K562 (cell line): Measurements from ENCODE around the gene PPIL1. TPM values are rescaled to one million over a fixed set of nuclear protein-coding genes. Genes with fewer than 3 reads are reported as not detected.

Experiments
- ATAC-seq: fragments of 200-7000 bp; cut with Tn5 transposase; 3 replicates; pipeline ENCODE4 v1.9.1; 2020; ENCODE audit warnings: moderate library complexity
- BruUV-seq: library from RNA; stranded (reverse); fragments of 400-500 nt; replicated peaks from 2 replicates; lab custom pipeline; 2021; lab: Mats Ljungman, UMichigan
- CTCF ChIA-PET: fragments of 300-600 bp; formaldehyde crosslinking; extraction: SDS; loops from one replicate; lab custom pipeline; 2021; ENCODE audit warnings: low intra/inter-chr PET ratio; lab: Yijun Ruan, JAX
- POLR2A ChIA-PET: fragments of 300-600, 350-650 bp; sonication (Branson Sonifier 250); formaldehyde crosslinking; extraction: SDS; loops from one replicate; lab custom pipeline; 2021; ENCODE audit warnings: antibody characterized with exemption, inconsistent platforms; lab: Yijun Ruan, JAX
- DNase-seq, 4 experiments: peaks; one replicate each; pipeline versions ENCODE4 v3.0.0 to v3.0.0-alpha.2; 2011 to 2018; ENCODE audit warnings: low spot score in 3 of 4, mixed read lengths in 3 of 4; ENCODE audit errors: extremely low read depth in 1 of 4
- FAIRE-seq: peaks from 2 replicates; lab custom pipeline; 2011; peaks lifted over from hg19 to GRCh38; lab: Jason Lieb, UNC
- H2AFZ ChIP-seq: 2 replicates; pipeline ENCODE4 v1.6.0; 2011; ENCODE audit warnings: low read depth, low read length, control low read depth, inconsistent platforms
- H3K27ac ChIP-seq: fragments of 200-600 bp; 3 replicates; pipeline ENCODE4 v1.8.0; 2011; ENCODE audit warnings: low read depth, mild to moderate bottlenecking, control low read depth, inconsistent platforms, low read length, moderate library complexity, mixed read lengths; ENCODE audit errors: extremely low read depth
- H3K27me3 ChIP-seq, 2 experiments: fragments of 300-600 bp in 1 of 2; 2 replicates in 1 of 2; 3 replicates in 1 of 2; pipeline versions ENCODE4 v1.6.0 to v1.8.0; 2011; ENCODE audit warnings: inconsistent platforms in 2 of 2, low read length in 2 of 2, mild to moderate bottlenecking in 1 of 2, mixed read lengths in 1 of 2, moderate library complexity in 1 of 2; ENCODE audit not compliant: control insufficient read depth in 2 of 2, insufficient read depth in 2 of 2
- H3K36me3 ChIP-seq: fragments of 300-600 bp; 3 replicates; pipeline ENCODE4 v1.8.0; 2011; ENCODE audit warnings: mild to moderate bottlenecking, low read length, inconsistent platforms; ENCODE audit not compliant: control insufficient read depth, insufficient read depth
- H3K4me1 ChIP-seq, 2 experiments: fragments of 200-600 bp in 1 of 2; replicated peaks in 1 of 2; 2 replicates in 1 of 2; 3 replicates in 1 of 2; pipeline versions ENCODE4 v1.5.1 to v1.8.0; 2011; ENCODE audit warnings: inconsistent platforms in 2 of 2, low read length in 2 of 2, mild to moderate bottlenecking in 1 of 2, mixed read lengths in 1 of 2, moderate library complexity in 1 of 2; ENCODE audit not compliant: control insufficient read depth in 2 of 2, insufficient read depth in 2 of 2
- H3K4me2 ChIP-seq: 2 replicates; pipeline ENCODE4 v1.6.1; 2011; ENCODE audit warnings: low read length, control low read depth, inconsistent platforms, mixed read lengths; ENCODE audit not compliant: insufficient read depth
- H3K4me3 ChIP-seq: fragments of 200-600 bp; sonication (generic), shearing (Covaris generic); 2 replicates; pipeline ENCODE4 v1.5.1; 2016; ENCODE audit warnings: control low read depth, inconsistent platforms
- H3K79me2 ChIP-seq: fragments of 200-600 bp; 3 replicates; pipeline ENCODE4 v1.8.0; 2011; ENCODE audit warnings: low read length, inconsistent platforms; ENCODE audit not compliant: control insufficient read depth, insufficient read depth
- H3K9ac ChIP-seq, 2 experiments: 2 replicates each; pipeline versions ENCODE4 v1.6.0 to v1.6.1; 2011; ENCODE audit warnings: low read depth in 2 of 2, low read length in 2 of 2, control low read depth in 1 of 2, inconsistent platforms in 1 of 2, mild to moderate bottlenecking in 1 of 2, mixed read lengths in 1 of 2; ENCODE audit not compliant: insufficient read depth in 1 of 2
- H3K9me1 ChIP-seq: one replicate; pipeline ENCODE4 v1.6.0; 2011; ENCODE audit warnings: inconsistent platforms, mild to moderate bottlenecking, low read length, moderate library complexity; ENCODE audit not compliant: control insufficient read depth, insufficient read depth
- H3K9me3 ChIP-seq: replicated peaks from 2 replicates; pipeline ENCODE4 v1.5.1; 2011; ENCODE audit warnings: low read depth, low read length, inconsistent platforms; ENCODE audit not compliant: control insufficient read depth, insufficient read depth
- H4K20me1 ChIP-seq: replicated peaks from 2 replicates; pipeline ENCODE4 v1.6.1; 2011; ENCODE audit warnings: low read length, inconsistent platforms, mixed read lengths; ENCODE audit not compliant: control insufficient read depth, insufficient read depth
- FOS ChIP-seq: IDR thresholded peaks from 3 replicates; pipeline ENCODE4 v1.6.1; 2011; ENCODE audit not compliant: insufficient read length; ENCODE audit errors: extremely low read depth
- FOXK2 ChIP-seq, 2 experiments: fragments of 450-650 bp; IDR thresholded peaks in 1 of 2; conservative IDR thresholded peaks in 1 of 2; 2 replicates each; pipeline ENCODE4 v1.6.1; 2016; ENCODE audit warnings: low read depth in 2 of 2, mild to moderate bottlenecking in 1 of 2
- RAD21 ChIP-seq, 2 experiments: fragments of 250-450 bp in 1 of 2; fragments of 450-650 bp in 1 of 2; sonication (Bioruptor Pico) in 1 of 2; formaldehyde crosslinking in 1 of 2; IDR thresholded peaks in 1 of 2; conservative IDR thresholded peaks in 1 of 2; 2 replicates each; pipeline versions ENCODE4 v1.4.0 to v1.8.0; 2020 to 2022; ENCODE audit warnings: mild to moderate bottlenecking in 2 of 2, moderate library complexity in 1 of 2
- WGBS: fragments of 100-300 bp; shearing (Covaris generic); methylation state at CpG from one replicate; pipeline ENCODE4 v1.1.6; 2016; ENCODE audit warnings: low coverage, mixed read lengths; ENCODE audit not compliant: insufficient coverage; ENCODE audit errors: missing lambda C conversion rate; 5-methylcytosine and 5-hydroxymethylcytosine counted together
- in situ Hi-C: fragments of 300-500 bp; cut with MboI; formaldehyde crosslinking; loops from 4 replicates; pipeline ENCODE4 v1.15.0; 2018; ENCODE audit warnings: inconsistent platforms, mixed read lengths
- intact Hi-C: fragments of 100-400 bp; cut with micrococcal nuclease; formaldehyde crosslinking; loops from 2 replicates; pipeline ENCODE4 v1.14.2; 2022
- polyA plus RNA-seq, 8 experiments: library from polyadenylated mRNA; depleted of rRNA in 4 of 8; stranded (reverse) in 5 of 8; unstranded in 3 of 8; fragments of >200 nt; fragmentation: Nextera tagmentation in 2 of 8; fragmentation: Illumina TruSeq in 1 of 8; extraction: Ambion mirVana in 2 of 8; extraction: Trizol in 1 of 8; gene quantifications; 2 replicates each; pipeline versions ENCODE4 v1.2.1 to v1.2.3, GENCODE V29; 2011 to 2014; ENCODE audit warnings: inconsistent platforms in 1 of 8, missing spikeins in 1 of 8
- total RNA-seq, 7 experiments: library from RNA; depleted of rRNA in 6 of 7; stranded (reverse); fragments of >200 nt in 6 of 7; fragmentation: Illumina TruSeq in 2 of 7; extraction: Trizol in 2 of 7; gene quantifications; 2 replicates each; pipeline versions ENCODE4 v1.2.1 to v1.2.3, GENCODE V29; 2011 to 2021; ENCODE audit warnings: low replicate concordance in 1 of 7
- TF ChIP-seq, protein P1 (sequence below), 2 experiments: fragments of 450-650 bp; formaldehyde crosslinking in 1 of 2; IDR thresholded peaks; 2 replicates each; pipeline versions ENCODE4 v1.4.0 to v1.6.1; 2014 to 2020; ENCODE audit warnings: mild to moderate bottlenecking in 2 of 2, borderline replicate concordance in 1 of 2, low read depth in 1 of 2
- TF ChIP-seq, protein P2 (sequence below), 3 experiments: IDR thresholded peaks in 2 of 3; conservative IDR thresholded peaks in 1 of 3; 2 replicates each; pipeline ENCODE4 v1.5.1; 2011 to 2012; ENCODE audit warnings: low read length in 3 of 3, mild to moderate bottlenecking in 3 of 3, control low read depth in 2 of 3, improper control_type of control experiment in 1 of 3, inconsistent platforms in 1 of 3, low read depth in 1 of 3, mixed read lengths in 1 of 3, moderate library complexity in 1 of 3; ENCODE audit not compliant: insufficient read depth in 2 of 3
- TF ChIP-seq, protein P3 (sequence below): IDR thresholded peaks from 2 replicates; pipeline ENCODE4 v1.6.1; 2011; ENCODE audit warnings: borderline replicate concordance, low read depth, mild to moderate bottlenecking, moderate library complexity, low read length; ENCODE audit not compliant: insufficient read depth, poor library complexity, severe bottlenecking

The PPIL1 gene
- total and polyA plus RNA-seq, 9 of the 15 experiments (the other 6 are each of a cell fraction or from before 2014, with no cell fraction given) = 65.8 to 205 (median 130) TPM

DNA sequence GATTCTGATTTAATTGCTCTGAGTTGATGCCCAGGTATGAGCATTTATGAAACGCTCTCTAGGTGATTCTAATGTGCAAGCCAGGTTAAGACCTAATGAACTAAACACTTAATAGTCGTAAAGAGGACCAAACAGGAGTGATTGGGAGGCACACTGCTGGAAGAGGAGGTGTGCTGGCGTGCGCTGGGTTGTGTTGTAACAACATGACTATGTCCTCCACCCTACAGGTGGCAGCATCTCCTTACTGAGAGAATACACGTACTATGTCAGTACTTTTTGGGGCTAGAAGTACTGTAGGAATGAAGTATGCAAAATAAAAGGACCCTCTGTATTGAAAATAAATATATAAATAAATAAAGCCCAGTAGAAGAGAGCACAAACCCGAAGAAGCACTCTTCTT, 23.0 kb upstream of the PPIL1 start:
- Histone ChIP-seq H3K4me2 (no peak overlapping the region), H3K9me1 (no peaks in the 10 kb centered on the region), H3K4me1 (no peaks in the 10 kb centered on the region), H3K27ac (no peak overlapping the region), H3K27me3 (no peaks in the 10 kb centered on the region), H4K20me1 (no peaks in the 10 kb centered on the region), H3K36me3 (peaks cover 61% of the 10 kb centered on the region), H2AFZ (no peak overlapping the region), H3K9me3 (no peaks in the 10 kb centered on the region), H3K79me2 (peaks cover 40% of the 10 kb centered on the region)
- ATAC-seq = peak; percentile 85
- FAIRE-seq = peak; percentile 58
- ChIA-PET POLR2A (interaction anchor here (2.7 kb wide), 1 partner anchor 8 kb away, joined by 12 read pairs; no protein-coding TSS in a partner anchor), CTCF (interaction anchor here (2.0 kb wide), 1 partner anchor 121 kb away, joined by 5 read pairs; no protein-coding TSS in a partner anchor)
- 73% methylated on average over 6 of the region's 6 CpGs for WGBS
- in situ Hi-C loops = no loop called here
- intact Hi-C loops = no loop called here
- BruUV-seq = no TSS peak
- DNase-seq = peak in 2 of 4 experiments; percentile 39 to 41
- TF ChIP-seq, protein P1, sequence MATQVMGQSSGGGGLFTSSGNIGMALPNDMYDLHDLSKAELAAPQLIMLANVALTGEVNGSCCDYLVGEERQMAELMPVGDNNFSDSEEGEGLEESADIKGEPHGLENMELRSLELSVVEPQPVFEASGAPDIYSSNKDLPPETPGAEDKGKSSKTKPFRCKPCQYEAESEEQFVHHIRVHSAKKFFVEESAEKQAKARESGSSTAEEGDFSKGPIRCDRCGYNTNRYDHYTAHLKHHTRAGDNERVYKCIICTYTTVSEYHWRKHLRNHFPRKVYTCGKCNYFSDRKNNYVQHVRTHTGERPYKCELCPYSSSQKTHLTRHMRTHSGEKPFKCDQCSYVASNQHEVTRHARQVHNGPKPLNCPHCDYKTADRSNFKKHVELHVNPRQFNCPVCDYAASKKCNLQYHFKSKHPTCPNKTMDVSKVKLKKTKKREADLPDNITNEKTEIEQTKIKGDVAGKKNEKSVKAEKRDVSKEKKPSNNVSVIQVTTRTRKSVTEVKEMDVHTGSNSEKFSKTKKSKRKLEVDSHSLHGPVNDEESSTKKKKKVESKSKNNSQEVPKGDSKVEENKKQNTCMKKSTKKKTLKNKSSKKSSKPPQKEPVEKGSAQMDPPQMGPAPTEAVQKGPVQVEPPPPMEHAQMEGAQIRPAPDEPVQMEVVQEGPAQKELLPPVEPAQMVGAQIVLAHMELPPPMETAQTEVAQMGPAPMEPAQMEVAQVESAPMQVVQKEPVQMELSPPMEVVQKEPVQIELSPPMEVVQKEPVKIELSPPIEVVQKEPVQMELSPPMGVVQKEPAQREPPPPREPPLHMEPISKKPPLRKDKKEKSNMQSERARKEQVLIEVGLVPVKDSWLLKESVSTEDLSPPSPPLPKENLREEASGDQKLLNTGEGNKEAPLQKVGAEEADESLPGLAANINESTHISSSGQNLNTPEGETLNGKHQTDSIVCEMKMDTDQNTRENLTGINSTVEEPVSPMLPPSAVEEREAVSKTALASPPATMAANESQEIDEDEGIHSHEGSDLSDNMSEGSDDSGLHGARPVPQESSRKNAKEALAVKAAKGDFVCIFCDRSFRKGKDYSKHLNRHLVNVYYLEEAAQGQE (IDR thresholded peaks at IDR 0.05; ENCODE audit: borderline replicate concordance) = peak; percentile 13; the same call in 1 of the 2 replicates
- TF ChIP-seq, protein P1 (CRISPR knock-in tag; IDR thresholded peaks at IDR 0.05; ENCODE audit: low read depth) = no peak
- no peak for TF ChIP-seq FOS
- TF ChIP-seq RAD21 (CRISPR knock-in tag; conservative IDR thresholded peaks at IDR 0.05 in 1 of 2, IDR thresholded peaks at IDR 0.05 in 1 of 2) = peak in 1 of 2 experiments; percentile 21; a peak in 1 of 4 replicates
- TF ChIP-seq, protein P2, sequence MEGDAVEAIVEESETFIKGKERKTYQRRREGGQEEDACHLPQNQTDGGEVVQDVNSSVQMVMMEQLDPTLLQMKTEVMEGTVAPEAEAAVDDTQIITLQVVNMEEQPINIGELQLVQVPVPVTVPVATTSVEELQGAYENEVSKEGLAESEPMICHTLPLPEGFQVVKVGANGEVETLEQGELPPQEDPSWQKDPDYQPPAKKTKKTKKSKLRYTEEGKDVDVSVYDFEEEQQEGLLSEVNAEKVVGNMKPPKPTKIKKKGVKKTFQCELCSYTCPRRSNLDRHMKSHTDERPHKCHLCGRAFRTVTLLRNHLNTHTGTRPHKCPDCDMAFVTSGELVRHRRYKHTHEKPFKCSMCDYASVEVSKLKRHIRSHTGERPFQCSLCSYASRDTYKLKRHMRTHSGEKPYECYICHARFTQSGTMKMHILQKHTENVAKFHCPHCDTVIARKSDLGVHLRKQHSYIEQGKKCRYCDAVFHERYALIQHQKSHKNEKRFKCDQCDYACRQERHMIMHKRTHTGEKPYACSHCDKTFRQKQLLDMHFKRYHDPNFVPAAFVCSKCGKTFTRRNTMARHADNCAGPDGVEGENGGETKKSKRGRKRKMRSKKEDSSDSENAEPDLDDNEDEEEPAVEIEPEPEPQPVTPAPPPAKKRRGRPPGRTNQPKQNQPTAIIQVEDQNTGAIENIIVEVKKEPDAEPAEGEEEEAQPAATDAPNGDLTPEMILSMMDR (IDR thresholded peaks at IDR 0.05 in 2 of 3, conservative IDR thresholded peaks at IDR 0.05 in 1 of 3; ENCODE audit: insufficient read depth in 2 of 3, low read depth in 1 of 3, low read length in 3 of 3) = peak; percentile 35 to 48 (median 36); a peak in 3 of 6 replicates
- TF ChIP-seq, protein P3, sequence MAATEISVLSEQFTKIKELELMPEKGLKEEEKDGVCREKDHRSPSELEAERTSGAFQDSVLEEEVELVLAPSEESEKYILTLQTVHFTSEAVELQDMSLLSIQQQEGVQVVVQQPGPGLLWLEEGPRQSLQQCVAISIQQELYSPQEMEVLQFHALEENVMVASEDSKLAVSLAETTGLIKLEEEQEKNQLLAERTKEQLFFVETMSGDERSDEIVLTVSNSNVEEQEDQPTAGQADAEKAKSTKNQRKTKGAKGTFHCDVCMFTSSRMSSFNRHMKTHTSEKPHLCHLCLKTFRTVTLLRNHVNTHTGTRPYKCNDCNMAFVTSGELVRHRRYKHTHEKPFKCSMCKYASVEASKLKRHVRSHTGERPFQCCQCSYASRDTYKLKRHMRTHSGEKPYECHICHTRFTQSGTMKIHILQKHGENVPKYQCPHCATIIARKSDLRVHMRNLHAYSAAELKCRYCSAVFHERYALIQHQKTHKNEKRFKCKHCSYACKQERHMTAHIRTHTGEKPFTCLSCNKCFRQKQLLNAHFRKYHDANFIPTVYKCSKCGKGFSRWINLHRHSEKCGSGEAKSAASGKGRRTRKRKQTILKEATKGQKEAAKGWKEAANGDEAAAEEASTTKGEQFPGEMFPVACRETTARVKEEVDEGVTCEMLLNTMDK = peak; percentile 19
- TF ChIP-seq FOXK2 (conservative IDR thresholded peaks at IDR 0.05 in 1 of 2, IDR thresholded peaks at IDR 0.05 in 1 of 2; ENCODE audit: low read depth in 2 of 2) = no peak
- TF ChIP-seq, all 486 proteins: peak for 4
- no peak overlapping the region for H3K4me3 ChIP-seq
- H3K9ac ChIP-seq = no peak overlapping the region
